GM19397 (cell line): ENCODE data around the gene CXXC5.

Experiments used
- ATAC-seq: cut with Tn5 transposase; IDR thresholded peaks from one replicate; pipeline ENCODE4 v1.9.1; 2021; ENCODE audit warnings: mild to moderate bottlenecking, moderate library complexity; ENCODE audit not compliant: unreplicated experiment

The CXXC5 gene

GRCh38 chr5:139650689-139651042 lies 2.5 kb downstream of the CXXC5 start:
- no peak for ATAC-seq

GRCh38 chr5:139651043-139651834 lies 3.1 kb downstream of the CXXC5 start:
- ATAC-seq: no peak

GRCh38 chr5:139651853-139652787 lies 4.0 kb downstream of the CXXC5 start:
- ATAC-seq: peak; percentile 29

GRCh38 chr5:139652788-139653241 lies 4.7 kb downstream of the CXXC5 start:
- ATAC-seq: peak; percentile 24

- no peak for ATAC-seq
These were observed 5.5 kb downstream of the CXXC5 start for GRCh38 chr5:139653616-139654015.

- ATAC-seq: no peak
These were observed 6.3 kb downstream of the CXXC5 start for GRCh38 chr5:139654464-139654863.

GRCh38 chr5:139654871-139655491 lies 6.8 kb downstream of the CXXC5 start:
- ATAC-seq: no peak

GRCh38 chr5:139655727-139656271 lies 7.7 kb downstream of the CXXC5 start:
- no peak for ATAC-seq

- ATAC-seq: no peak
These were observed 9.5 kb downstream of the CXXC5 start for GRCh38 chr5:139657363-139658321.

GRCh38 chr5:139658501-139658927 lies 10.4 kb downstream of the CXXC5 start:
- ATAC-seq: no peak

- ATAC-seq: no peak
These were observed 10.9 kb downstream of the CXXC5 start for GRCh38 chr5:139658928-139659667.

GRCh38 chr5:139659695-139660101 lies 11.5 kb downstream of the CXXC5 start:
- ATAC-seq: no peak

GRCh38 chr5:139660105-139660922 lies 12.2 kb downstream of the CXXC5 start:
- no peak for ATAC-seq

- ATAC-seq: peak; percentile 26
These were observed 13.0 kb downstream of the CXXC5 start for GRCh38 chr5:139660923-139661814.

GRCh38 chr5:139662617-139663016 lies 14.5 kb downstream of the CXXC5 start:
- no peak for ATAC-seq

- ATAC-seq: no peak
These were observed 15.3 kb downstream of the CXXC5 start for GRCh38 chr5:139663207-139664085.
